GM18498 (cell line): ENCODE measurements around the gene EP300.
A peak's percentile ranks its signal among the peaks of the same experiment; 100 is the strongest.
"Not testable (repeated sequence)": the region's sequence is repeated elsewhere in the genome, so short reads cannot be mapped to it uniquely, and the experiment has no call there.

Experiments used
- ATAC-seq: cut with Tn5 transposase; IDR thresholded peaks from one replicate; pipeline ENCODE4 v1.9.1; 2021; ENCODE audit warnings: mild to moderate bottlenecking, moderate library complexity; ENCODE audit not compliant: unreplicated experiment

The EP300 gene

DNA sequence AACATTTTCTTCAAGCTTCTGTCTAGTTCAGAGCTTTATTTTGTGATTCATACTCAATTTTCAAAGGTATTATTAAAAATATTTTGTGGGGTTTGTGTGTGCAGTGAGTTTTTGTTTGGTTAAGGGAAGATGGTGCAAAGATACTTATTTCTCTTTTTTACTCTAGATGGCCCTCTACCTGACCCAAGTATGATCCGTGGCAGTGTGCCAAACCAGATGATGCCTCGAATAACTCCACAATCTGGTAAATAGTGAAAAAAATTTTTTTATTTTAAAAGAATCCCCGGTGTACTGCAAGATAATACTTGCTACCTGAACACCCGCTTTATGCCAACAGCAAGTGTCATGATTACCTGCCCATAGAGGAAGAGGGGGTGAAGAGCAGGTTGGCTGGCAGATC lies 54.2 kb downstream of the EP300 start:
- no peak for ATAC-seq

DNA sequence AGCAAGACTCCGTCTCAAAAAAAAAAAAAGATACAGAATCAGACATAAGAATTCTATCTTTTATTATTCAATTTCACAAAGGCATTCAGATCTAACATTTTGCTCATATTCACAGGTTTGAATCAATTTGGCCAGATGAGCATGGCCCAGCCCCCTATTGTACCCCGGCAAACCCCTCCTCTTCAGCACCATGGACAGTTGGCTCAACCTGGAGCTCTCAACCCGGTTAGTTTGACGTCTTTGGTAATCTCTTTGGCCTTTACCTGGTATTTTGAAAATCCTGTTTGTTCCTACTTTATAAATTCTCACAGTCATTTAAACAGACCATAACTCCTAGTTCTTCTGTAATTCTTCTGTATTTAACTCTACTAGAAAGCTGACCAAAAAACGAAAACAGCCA lies 55.3 kb downstream of the EP300 start:
- no peak for ATAC-seq

DNA sequence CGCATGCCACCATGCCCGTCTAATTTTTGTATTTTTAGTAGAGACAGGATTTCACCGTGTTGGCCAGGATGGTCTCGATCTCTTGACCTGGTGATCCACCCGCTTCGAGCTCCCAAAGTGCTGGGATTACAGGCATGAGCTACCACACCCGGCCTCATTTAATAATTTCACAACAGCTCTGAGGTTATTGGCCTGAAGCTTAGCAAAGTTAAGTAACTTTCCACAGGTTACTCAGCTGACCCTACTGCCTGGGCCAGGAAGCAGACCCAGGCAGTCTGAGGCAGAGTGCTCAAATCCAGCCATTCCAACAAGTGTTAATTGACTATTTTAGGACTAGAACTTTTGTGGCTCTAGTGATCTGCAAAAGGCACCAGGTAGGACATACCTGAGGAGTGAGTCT lies 60.5 kb downstream of the EP300 start:
- ATAC-seq, result no peak

DNA sequence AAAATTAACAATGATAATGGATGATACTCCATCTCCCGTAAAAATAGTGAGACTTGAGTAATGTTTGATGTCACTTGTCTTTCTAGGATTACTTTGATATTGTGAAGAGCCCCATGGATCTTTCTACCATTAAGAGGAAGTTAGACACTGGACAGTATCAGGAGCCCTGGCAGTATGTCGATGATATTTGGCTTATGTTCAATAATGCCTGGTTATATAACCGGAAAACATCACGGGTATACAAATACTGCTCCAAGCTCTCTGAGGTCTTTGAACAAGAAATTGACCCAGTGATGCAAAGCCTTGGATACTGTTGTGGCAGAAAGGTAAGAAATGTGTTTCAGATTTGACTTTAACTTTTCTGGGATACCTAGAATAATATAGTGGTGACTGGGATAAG lies 64.7 kb downstream of the EP300 start:
- ATAC-seq, result no peak

DNA sequence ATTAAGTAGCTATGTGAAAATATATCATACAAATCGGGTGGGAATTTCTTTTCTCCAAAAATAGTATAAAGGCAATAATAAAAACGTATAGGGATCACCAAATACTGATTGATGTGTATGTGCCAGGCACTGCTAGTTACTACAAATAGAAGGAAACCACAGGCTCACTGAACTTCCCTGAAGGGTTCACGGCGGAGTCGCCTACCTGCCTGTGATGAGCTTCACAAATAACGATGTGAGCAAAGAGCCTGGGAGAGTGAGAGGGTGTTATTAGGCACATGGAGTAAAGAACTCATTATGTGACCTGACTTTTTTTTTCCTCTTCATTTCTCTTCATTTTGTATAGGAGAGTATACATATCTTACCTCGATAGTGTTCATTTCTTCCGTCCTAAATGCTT lies 76.8 kb downstream of the EP300 start:
- ATAC-seq, result no peak

DNA sequence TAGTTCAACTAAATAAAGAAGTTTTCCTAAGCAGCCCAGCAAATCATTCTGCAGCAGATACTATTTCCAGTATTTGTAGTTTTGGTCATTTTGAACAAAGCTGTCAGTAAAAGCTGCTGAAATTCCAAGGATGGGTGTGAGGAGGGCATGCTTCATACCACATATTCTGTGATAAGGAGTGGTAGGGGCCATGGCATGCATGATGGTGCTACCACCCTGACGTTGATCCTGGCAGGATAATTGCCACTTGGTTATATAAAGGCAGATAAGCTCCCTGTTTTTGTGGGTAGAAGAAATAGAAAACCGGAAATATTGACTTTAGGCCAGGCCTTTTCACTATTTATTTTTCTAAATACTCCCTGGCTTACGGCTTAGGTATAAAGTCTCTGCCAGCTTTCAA lies 79.6 kb downstream of the EP300 start:
- no peak for ATAC-seq

DNA sequence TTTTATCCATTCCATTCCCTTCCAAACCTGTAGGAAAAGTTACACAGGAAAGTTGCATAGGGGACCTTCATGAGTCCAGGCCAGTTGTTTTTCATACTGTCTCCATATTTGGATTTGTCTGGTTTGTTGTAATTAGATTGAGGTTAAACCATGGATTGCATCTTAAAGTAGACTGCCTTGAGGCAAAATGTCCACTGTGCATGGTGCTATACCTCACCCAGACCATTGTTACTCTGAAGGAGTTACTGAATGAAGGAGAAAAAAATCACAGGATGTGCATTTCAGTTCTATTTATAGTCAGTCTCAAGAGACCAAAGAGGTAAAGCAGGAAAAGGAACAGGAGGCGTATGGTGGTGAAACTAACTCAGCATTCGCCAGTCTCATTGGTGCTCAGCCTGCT lies 83.2 kb downstream of the EP300 start:
- ATAC-seq, result no peak

DNA sequence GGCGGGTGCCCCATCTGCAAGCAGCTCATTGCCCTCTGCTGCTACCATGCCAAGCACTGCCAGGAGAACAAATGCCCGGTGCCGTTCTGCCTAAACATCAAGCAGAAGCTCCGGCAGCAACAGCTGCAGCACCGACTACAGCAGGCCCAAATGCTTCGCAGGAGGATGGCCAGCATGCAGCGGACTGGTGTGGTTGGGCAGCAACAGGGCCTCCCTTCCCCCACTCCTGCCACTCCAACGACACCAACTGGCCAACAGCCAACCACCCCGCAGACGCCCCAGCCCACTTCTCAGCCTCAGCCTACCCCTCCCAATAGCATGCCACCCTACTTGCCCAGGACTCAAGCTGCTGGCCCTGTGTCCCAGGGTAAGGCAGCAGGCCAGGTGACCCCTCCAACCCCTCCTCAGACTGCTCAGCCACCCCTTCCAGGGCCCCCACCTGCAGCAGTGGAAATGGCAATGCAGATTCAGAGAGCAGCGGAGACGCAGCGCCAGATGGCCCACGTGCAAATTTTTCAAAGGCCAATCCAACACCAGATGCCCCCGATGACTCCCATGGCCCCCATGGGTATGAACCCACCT lies 84.7 kb downstream of the EP300 start:
- no peak for ATAC-seq

DNA sequence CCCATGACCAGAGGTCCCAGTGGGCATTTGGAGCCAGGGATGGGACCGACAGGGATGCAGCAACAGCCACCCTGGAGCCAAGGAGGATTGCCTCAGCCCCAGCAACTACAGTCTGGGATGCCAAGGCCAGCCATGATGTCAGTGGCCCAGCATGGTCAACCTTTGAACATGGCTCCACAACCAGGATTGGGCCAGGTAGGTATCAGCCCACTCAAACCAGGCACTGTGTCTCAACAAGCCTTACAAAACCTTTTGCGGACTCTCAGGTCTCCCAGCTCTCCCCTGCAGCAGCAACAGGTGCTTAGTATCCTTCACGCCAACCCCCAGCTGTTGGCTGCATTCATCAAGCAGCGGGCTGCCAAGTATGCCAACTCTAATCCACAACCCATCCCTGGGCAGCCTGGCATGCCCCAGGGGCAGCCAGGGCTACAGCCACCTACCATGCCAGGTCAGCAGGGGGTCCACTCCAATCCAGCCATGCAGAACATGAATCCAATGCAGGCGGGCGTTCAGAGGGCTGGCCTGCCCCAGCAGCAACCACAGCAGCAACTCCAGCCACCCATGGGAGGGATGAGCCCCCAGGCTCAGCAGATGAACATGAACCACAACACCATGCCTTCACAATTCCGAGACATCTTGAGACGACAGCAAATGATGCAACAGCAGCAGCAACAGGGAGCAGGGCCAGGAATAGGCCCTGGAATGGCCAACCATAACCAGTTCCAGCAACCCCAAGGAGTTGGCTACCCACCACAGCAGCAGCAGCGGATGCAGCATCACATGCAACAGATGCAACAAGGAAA lies 85.4 kb downstream of the EP300 start:
- no peak for ATAC-seq

DNA sequence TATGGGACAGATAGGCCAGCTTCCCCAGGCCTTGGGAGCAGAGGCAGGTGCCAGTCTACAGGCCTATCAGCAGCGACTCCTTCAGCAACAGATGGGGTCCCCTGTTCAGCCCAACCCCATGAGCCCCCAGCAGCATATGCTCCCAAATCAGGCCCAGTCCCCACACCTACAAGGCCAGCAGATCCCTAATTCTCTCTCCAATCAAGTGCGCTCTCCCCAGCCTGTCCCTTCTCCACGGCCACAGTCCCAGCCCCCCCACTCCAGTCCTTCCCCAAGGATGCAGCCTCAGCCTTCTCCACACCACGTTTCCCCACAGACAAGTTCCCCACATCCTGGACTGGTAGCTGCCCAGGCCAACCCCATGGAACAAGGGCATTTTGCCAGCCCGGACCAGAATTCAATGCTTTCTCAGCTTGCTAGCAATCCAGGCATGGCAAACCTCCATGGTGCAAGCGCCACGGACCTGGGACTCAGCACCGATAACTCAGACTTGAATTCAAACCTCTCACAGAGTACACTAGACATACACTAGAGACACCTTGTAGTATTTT lies 86.1 kb downstream of the EP300 start:
- ATAC-seq, result no peak

DNA sequence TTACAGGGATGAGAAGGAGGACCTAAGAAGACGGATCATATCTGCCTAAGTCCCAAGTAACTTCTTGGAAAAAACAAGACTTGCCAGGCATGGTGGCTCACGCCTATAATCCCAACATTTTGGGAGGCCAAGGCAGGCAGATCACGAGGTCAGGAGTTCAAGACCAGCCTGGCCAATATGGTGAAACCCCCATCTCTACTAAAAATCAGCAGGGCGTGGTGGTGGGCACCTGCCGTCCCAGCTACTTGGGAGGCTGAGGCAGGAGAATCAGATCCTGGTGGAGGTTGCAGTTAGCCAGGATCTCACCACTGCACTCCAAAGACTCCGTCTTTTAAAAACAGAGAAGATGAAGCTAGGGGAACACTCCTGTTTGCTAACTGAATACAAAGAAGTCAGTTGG lies 88.0 kb downstream of the EP300 start:
- not testable (repeated sequence) for ATAC-seq

DNA sequence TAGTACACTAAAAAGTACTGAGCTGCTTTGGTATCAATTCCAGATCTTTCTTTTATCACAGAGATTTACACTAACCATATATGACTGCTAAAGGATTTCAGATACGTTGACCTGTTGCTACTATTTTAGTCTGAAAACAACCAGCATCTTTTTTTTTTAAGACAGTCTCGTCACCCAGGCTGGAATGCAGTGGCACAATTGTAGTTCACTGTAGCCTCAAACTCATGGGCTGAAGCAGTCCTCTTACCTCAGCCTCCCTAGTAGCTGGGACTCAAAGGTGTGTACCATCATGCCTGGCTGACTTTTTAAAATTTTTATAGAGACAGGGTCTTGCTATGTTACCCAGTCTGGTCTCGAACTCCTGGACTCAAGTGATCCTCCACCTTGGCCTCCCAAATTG lies 88.5 kb downstream of the EP300 start:
- no peak for ATAC-seq

DNA sequence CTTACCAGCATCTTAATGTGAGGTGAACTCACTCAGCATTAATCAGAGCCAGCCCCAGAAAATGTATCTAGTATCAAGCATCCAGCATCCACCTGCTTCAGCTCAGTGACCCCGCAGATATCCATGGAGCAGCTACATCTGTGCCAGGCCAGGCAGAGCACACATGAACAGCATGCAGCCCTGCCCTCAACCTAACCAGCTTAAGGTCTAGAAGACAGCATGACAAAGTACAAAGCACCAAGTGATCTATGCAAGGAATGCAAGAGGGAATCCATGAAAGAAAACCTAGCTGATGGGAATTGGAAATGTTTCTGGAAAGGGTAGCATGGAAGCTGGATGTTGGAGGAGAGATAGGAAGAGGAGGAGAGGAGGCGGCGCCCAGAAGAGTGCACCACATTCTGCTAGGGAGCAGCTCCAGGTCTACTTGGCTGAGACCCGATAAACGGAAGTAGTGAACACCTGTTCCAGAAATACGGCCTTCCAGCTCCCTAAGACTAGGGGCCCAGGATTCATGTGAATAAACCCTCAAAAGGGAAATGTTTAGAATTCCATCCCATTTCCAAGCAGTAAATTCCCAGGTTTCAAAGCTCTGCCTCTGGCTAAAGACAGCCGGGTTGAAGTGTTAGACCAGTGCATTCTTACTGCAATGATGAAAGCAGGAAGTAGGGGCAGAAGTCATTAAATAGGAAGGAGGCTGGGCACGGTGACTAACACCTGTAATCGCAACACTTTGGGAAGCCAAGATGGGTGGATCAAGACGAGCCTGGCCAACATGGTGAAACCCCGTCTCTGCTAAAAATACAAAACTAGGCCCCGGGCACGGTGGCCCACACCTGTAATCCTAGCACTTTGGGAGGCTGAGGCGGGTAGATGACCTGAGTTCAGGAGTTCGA lies 89.2 kb downstream of the EP300 start:
- no peak for ATAC-seq

DNA sequence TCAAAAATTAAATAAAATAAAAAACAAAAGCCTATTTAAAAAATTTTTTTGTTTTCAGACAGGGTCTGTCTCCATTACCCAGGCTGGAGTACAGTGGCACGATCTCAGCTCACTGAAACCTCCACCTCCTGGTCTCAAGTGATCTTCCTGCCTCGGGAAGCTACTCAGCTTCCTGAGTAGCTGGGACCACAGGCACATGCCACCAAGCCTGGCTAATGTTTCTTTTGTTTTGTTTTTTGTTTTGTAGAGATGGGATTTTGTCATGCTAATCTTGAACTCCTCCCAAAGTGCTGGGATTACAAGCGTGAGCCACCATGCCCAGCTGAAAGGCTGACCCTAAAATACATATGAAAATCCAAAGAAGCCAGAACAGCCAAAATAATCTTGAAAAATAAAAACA lies 92.3 kb downstream of the EP300 start:
- ATAC-seq, result no peak

DNA sequence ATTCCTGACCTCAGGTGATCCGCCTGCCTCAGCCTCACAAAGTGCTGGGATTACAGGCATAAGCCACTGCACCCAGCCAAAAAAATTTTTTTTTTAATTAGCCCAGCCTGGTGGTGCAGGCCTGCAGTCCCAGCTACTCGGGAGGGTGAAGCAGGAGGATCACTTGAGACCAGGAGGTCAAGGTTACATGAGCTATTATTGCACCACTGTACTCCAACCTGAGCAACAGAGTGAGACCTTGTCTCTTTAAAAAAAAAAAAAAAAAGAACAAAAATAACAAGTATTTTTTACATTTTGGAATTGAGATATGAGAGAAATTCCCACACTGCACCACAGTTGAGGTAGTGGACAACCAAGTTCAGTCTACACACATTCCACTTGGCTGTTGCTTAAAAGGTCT lies 99.1 kb downstream of the EP300 start:
- ATAC-seq, result no peak

DNA sequence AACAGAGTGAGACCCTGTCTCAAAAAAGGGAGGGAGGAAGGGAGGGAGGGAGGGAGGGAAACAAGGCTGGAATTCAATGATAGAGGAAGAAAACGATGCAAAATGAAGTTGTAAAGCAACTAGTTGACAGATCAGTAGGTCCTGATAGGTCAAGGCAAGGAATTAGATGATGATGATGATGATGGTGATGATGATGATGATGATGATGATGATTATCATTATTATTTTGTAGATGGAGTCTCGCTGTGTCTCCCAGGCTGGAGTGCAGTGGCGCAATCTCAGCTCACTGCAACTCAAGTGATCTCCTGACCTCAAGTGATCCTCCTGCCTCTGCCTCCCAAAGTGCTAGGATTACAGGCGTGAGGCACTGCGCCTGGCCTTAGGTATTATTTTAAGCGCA lies 101.4 kb downstream of the EP300 start:
- no peak for ATAC-seq

DNA sequence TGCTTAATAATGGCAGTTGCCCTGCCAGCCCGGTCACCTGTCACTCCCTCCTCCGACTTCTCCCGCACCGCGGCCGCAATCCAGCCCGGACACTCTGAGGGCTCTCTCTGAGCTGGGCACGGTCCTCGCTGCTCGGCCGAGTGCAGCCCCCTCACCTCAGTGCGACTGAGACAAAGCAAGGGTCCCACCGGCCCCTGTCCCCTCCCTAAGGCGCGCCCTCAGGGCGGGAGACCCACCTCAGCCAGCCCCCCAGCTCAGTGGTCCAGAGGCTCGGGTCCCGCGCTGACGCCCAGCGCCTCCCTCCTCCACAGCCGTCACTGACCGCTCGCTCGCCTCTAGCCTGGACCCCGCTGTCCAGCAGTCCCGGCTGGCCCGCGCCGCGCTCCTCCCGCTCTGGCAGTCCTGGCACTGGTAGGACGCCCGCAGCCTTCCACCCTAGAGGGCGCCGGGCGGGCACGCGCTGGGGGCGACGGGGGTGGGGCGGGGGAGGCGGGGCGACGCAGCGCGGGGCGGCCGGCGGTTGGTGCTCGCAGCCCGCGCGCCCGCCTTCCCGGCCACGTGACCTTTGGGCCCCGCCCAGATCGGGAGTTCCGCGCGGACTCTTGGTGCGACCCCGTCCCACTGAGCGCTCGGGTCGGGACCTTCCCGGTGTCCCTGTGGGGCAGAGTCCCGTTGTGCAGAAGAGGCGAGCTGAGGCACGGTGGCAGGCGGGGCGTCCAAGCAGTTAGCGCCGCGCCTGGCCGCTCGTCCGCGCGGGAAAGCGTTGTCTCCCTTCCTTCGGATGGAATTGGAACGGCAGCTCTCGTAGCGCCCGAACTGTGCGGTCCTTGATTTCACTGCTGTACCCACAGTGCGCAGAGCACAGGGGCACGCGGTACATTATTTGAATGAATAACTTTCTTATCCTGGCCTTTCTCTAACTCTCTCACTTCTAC lies 104.9 kb downstream of the EP300 start:
- ATAC-seq, result peak; percentile 80

DNA sequence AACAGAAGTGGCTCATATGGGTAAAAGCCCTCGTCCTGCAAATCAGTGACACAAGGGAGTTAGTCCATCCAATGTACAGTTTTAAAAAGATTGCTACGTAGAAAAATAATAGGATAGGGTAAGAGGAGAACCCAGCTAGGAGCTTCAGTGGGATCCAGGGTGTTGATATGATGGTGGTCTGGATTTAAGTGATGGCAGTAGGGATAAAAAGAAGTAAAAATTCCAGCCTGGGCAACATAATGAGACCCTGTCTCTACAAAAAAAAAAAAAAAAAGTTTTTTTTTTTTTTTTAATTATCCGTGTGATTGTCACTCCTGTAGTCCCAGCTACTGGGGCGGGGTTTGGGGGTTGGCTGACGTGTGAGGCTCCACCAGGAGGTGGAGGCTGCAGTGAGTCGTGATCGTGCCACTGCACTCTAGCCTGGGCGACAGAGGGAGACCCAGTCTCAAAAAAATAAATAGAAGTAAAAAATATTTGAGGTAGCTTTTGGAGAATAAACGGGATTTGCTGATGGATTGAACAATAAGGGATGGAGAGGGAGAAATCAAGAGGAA lies 105.7 kb downstream of the EP300 start:
- ATAC-seq, result no peak

DNA sequence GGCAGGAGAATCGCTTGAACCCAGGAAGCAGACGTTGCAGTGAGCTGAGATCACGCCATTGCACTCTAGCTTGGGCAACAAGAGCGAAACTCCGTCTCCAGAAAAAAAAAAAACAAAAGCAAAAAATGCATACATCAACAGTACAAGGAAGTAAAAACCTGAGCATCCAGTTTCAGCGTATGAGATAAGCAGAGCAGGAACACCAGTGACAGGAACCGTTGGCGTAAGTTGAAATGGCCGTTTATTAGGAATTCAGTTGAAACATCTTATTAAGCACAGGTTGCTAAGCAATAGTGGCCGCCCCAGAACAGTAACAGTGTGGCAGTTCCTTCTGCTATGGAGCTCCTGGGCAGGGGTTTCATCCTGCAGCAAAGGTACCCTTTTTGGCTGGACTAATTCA lies 108.7 kb downstream of the EP300 start:
- ATAC-seq, result no peak

DNA sequence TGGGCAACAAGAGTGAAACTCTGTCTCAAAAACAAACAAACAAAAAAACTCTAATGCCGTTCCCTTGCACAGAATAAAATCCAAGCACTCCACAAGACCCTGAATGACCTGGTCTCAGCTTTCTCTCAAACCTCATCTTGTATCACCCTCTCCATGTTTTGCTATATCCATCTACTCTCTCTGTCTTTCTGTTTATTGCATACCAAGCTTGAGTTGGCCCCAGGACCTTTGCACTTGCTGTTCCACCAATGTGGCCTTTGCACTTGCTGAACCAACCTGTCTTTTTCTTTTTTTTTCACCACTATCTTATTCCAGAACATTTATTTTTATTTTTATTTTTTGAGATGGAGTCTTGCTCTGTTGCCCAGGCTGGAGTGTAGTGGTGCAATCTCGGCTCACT lies 110.7 kb downstream of the EP300 start:
- ATAC-seq, result no peak
